ENCODE data around the gene CST9. TPM values are rescaled to one million over a fixed set of nuclear protein-coding genes. Genes with fewer than 3 reads are reported as not detected.

CST9 gene, protein sequence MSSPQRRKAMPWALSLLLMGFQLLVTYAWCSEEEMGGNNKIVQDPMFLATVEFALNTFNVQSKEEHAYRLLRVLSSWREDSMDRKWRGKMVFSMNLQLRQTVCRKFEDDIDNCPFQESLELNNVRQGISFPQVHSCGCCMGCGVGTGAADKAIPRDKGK
- not detected for total RNA-seq

DNA sequence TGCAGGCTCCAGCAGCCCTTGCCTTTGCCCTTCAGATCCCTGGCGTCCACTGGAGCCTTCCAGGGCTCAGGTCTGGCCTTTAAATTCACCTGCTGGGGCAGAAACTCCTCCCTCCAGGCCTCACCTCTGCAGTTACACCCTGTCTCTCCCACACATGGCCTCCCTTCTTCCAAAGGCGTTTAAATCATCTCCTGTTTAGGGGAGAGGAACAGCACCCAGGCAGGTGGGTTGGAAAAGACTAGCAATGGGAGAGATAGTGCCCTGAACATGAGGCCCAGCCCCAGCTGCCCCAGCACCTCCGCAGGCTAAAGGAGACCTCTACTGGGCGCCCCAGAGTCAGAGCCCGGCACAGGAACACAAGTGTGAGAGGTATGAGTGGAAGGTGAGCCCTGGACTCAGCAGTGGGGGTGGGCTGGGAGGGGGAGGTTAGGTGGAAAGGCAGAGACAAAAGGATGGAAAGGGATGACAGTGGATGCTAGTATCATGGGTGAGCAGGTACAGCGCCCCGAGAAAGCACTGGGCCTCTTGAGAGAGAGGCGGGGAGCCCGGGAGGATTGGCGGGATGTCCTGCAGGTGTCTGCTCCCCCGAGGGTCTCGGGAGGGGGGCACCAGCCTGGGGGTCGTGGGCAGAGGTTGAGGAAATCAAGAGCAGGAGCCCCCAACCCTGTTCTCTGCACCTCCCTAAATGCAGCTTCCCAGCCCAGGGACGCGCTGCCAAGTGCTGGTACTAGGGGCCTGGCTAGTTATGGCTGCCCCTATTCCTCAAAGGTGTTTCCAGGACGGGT lies at the start of gene CST9:
TSS of gene CST9 (minus strand) at position 51 of the 785 bp plus-strand sequence. CDS start 53 bp downstream, outside the sequence.
- H3K4me1 Mint-ChIP-seq (ENCODE audit: low read depth) = peaks cover 4% of the 10 kb centered on the region
- no peak within 1 kb of the TSS for H3K4me3 Mint-ChIP-seq
- peaks cover 11% of the 10 kb centered on the region for H3K27me3 Mint-ChIP-seq (ENCODE audit: low read depth)
- no peak within 1 kb of the TSS for H3K27ac Mint-ChIP-seq
- H3K9me3 Mint-ChIP-seq = no peaks in the 10 kb centered on the region
- no peaks in the 10 kb centered on the region for H3K36me3 Mint-ChIP-seq (ENCODE audit: insufficient read depth in 2 of 2)
- DNase-seq (no peak), ATAC-seq (replicated peaks in 1 of 2) (no peak)

DNA sequence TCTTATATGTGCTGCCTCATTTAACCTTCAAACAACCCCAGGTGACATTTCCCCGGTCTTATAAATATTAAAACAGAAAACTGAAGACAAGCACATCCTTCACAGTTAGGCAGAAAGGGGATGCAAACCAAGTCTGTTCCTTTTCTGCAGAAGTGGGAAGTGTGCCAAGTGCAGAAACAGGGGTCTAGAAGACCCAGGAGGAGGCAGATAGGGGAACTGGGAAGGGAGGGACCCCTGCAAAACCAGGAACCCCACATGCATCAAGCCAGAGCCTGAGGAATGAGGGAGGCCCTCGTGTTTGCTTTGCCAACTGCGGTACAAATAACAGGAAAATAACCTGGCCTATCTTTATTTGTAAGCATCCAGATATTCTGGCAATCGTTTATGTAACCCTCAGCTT lies 49.0 kb upstream of the CST9 start:
- ATAC-seq (replicated peaks in 1 of 2) = no peak

DNA sequence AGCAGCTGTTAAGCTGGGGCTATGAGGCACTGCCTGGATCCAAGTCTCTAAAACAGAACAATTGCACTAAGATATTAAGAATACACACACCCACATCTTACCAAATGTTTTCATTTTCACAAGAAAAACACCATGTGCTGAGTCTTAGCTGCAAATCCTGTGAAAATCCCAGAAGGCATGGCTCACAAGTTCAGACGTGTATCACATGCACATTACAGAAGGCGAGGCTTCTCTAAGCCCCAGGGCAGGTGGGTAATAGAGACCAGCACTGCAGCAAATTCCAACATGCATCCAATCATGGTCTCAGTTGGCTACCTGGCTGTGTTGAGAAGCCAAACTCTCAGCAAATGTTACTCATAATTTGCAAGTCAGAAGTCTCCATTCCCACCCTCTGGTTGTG lies 48.3 kb upstream of the CST9 start:
- DNase-seq (no peak), ATAC-seq (replicated peaks in 1 of 2) (no peak)
- Mint-ChIP-seq H3K27me3 (ENCODE audit: low read depth) (peaks cover 5% of the 10 kb centered on the region), H3K4me1 (ENCODE audit: low read depth) (no peaks in the 10 kb centered on the region), H3K4me3 (no peak overlapping the region), H3K36me3 (ENCODE audit: insufficient read depth in 2 of 2) (no peaks in the 10 kb centered on the region), H3K27ac (no peak overlapping the region), H3K9me3 (no peaks in the 10 kb centered on the region)

More for the DNA sequence above, 49.0 kb upstream of the CST9 start:
- H3K9me3 Mint-ChIP-seq = no peaks in the 10 kb centered on the region
- no peaks in the 10 kb centered on the region for H3K4me1 Mint-ChIP-seq (ENCODE audit: low read depth)
- DNase-seq = no peak
- peaks cover 5% of the 10 kb centered on the region for H3K27me3 Mint-ChIP-seq (ENCODE audit: low read depth)
- H3K4me3 Mint-ChIP-seq = no peak overlapping the region
- no peak overlapping the region for H3K27ac Mint-ChIP-seq
- no peaks in the 10 kb centered on the region for H3K36me3 Mint-ChIP-seq (ENCODE audit: insufficient read depth in 2 of 2)

DNA sequence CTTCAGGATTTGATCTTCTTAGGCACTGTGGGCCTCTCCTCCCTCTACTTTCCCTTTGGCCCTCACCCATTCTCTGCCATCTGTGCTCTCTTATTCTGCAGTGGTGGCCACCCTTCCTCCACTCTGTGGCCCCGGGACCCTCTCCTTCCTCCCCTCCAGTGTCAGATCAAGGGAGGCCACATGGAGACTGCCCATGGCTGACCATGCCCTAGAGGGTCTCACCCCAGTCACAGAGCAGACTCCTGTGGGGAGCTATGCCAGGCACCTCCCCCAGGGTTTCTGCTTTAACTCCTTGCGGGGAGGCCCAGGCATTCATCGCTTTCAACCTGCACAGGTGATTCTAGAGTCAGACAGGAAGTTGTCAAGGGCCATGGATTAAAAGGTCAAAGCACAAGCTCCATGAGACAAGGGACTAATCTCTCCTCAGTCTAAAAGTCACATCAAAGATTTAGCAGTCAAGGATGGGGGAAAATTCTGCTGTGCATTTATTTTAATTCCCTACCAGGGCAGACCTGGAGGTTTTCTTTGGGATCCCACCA lies 47.8 kb upstream of the CST9 start:
- Mint-ChIP-seq H3K9me3 (no peaks in the 10 kb centered on the region), H3K27me3 (ENCODE audit: low read depth) (peaks cover 5% of the 10 kb centered on the region), H3K36me3 (ENCODE audit: insufficient read depth in 2 of 2) (no peaks in the 10 kb centered on the region), H3K4me3 (no peak overlapping the region), H3K27ac (no peak overlapping the region), H3K4me1 (ENCODE audit: low read depth) (no peaks in the 10 kb centered on the region)
- ATAC-seq (replicated peaks in 1 of 2) (no peak), DNase-seq (no peak)

DNA sequence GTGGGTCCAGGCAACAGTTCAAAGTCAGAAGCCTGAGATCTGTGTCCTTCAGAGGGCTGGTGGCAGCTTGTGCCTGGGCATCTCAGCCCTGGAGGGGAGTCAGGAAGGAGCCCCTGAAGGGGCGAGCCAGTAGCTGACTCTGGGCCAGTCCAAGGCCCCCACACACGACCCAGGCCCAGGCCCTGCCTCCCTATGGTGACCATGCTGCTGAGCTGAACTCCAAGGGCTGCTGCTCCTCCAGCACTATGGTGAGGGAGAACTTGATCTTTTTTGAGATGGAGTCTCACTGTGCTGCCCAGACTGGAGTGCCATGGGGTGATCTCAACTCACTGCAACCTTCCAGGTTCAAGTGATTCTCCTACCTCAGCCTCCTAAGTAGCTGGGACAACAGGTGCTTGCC lies 47.2 kb upstream of the CST9 start:
- H3K27me3 Mint-ChIP-seq (ENCODE audit: low read depth) = peaks cover 5% of the 10 kb centered on the region
- H3K27ac Mint-ChIP-seq = no peak overlapping the region
- DNase-seq = no peak
- H3K9me3 Mint-ChIP-seq = no peaks in the 10 kb centered on the region
- H3K4me1 Mint-ChIP-seq (ENCODE audit: low read depth) = no peaks in the 10 kb centered on the region
- H3K36me3 Mint-ChIP-seq (ENCODE audit: insufficient read depth in 2 of 2) = no peaks in the 10 kb centered on the region
- no peak for ATAC-seq (replicated peaks in 1 of 2)
- H3K4me3 Mint-ChIP-seq = no peak overlapping the region

DNA sequence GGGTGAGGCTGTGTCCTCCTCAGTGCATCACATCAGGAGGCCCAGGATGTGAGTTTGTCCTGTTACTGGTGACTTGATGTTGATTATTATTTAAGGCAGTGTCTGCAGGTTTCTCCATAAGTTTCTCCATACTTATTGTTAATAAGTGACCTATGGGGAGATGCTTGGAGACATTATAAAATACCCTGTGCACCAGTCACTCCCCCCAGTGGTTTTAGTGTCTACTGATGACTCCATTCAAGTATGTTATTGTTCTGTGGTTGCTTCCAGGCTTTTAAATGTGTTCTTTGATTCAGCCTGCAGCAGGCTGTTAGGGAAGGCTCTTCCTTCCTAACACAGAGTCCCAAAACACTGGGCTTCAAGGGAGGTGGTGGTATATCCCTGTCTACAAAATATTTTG lies 46.7 kb upstream of the CST9 start:
- Mint-ChIP-seq H3K27me3 (ENCODE audit: low read depth) (peaks cover 5% of the 10 kb centered on the region), H3K4me3 (no peak overlapping the region), H3K36me3 (ENCODE audit: insufficient read depth in 2 of 2) (no peaks in the 10 kb centered on the region), H3K4me1 (ENCODE audit: low read depth) (no peaks in the 10 kb centered on the region), H3K9me3 (no peaks in the 10 kb centered on the region), H3K27ac (no peak overlapping the region)
- DNase-seq (no peak), ATAC-seq (replicated peaks in 1 of 2) (no peak)

DNA sequence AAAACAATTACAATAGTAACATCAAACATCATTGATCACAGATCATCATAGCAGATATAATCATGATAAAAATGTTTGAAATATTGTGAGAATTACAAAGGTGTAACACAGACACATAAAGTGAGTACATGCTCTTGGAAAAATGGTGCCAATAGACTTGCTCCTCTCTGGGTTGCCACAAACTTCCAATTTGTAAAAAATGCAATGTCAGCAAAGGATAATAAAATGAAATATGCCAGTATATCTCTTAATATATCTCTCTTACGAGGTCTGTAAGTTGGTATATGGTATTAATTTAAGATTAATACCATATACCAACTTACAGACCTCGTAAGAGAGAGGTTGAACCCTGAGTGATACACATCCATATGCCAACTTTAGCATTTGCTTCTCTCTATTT lies 45.4 kb upstream of the CST9 start:
- Mint-ChIP-seq H3K27me3 (ENCODE audit: low read depth) (peaks cover 5% of the 10 kb centered on the region), H3K9me3 (no peaks in the 10 kb centered on the region), H3K36me3 (ENCODE audit: insufficient read depth in 2 of 2) (no peaks in the 10 kb centered on the region), H3K4me3 (no peak overlapping the region), H3K27ac (no peak overlapping the region), H3K4me1 (ENCODE audit: low read depth) (no peaks in the 10 kb centered on the region)
- ATAC-seq (replicated peaks in 1 of 2) (no peak), DNase-seq (no peak)

DNA sequence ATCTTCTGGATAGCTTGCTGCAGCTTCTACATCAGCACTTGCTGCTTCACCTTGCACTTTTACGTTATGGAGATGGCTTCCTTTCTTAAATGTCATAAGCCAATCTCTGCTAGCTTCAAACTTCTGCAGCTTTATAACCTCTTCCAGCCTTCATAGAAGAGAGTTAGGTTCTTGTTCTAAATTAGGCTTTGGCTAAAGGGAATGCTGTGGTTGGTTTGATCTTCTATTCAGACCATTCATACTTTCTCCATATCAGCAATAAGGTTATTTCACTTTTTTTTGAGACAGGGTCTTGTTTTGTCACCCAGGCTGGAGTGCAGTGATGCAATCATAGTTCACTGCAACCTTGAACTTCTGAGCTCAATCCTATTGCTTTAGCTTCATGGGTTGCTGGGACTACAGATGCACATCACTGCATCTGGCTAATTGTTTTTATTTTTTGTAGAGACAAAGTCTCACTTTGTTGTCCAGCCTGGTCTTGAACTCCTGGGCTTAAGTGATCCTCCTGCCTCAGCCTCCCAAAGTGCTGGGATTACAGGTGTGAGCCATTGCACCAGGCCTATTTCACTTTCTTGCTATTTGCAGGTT lies 44.2 kb upstream of the CST9 start:
- ATAC-seq (replicated peaks in 1 of 2) (no peak), DNase-seq (no peak)
- Mint-ChIP-seq H3K36me3 (ENCODE audit: insufficient read depth in 2 of 2) (no peaks in the 10 kb centered on the region), H3K27ac (no peak overlapping the region), H3K27me3 (ENCODE audit: low read depth) (peaks cover 14% of the 10 kb centered on the region), H3K4me3 (no peak overlapping the region), H3K4me1 (ENCODE audit: low read depth) (no peaks in the 10 kb centered on the region), H3K9me3 (no peaks in the 10 kb centered on the region)

DNA sequence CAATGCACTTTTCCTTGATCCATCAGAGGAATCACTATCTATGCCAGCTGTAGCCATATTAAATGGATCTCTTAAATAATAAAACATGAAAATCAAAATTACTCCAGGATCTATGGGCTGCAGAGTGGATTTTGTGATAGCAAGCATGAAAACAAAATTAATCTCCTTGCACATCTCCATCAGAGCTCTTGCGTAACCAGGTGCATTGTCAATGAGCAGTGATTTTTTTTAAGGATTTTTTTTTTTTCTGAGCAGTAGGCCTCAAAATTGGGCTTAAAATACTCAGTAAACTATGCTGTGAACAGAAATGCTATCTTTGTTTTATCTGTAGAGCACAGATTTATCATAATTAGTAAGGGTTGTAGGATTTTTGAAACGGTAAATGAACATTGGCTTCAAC lies 43.5 kb upstream of the CST9 start:
- DNase-seq (no peak), ATAC-seq (replicated peaks in 1 of 2) (no peak)
- peaks cover 14% of the 10 kb centered on the region for H3K27me3 Mint-ChIP-seq (ENCODE audit: low read depth)
- no peak overlapping the region for H3K27ac Mint-ChIP-seq
- no peaks in the 10 kb centered on the region for H3K4me1 Mint-ChIP-seq (ENCODE audit: low read depth)
- no peaks in the 10 kb centered on the region for H3K36me3 Mint-ChIP-seq (ENCODE audit: insufficient read depth in 2 of 2)
- no peak overlapping the region for H3K4me3 Mint-ChIP-seq
- H3K9me3 Mint-ChIP-seq = no peaks in the 10 kb centered on the region

DNA sequence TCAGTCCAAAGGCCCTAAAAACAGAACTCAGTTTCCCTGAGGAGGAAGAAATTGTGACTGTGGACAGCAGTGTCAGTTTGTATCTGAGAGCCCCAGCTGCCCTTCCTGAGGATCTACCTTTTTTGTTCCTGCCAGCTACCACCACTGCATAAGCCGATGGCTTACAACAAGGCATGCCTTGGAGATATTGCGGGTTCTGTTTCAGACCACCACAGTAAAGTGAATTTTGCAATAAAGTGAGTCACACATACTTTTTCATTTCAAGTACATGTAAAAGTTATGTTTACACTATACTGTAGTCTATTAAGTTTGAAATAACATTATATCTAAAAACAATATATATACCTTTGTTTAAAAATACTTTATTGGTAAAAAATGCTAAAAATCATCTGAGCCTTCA lies 41.6 kb upstream of the CST9 start:
- Mint-ChIP-seq H3K27ac (no peak overlapping the region), H3K4me1 (ENCODE audit: low read depth) (peaks cover 5% of the 10 kb centered on the region), H3K36me3 (ENCODE audit: insufficient read depth in 2 of 2) (no peaks in the 10 kb centered on the region), H3K9me3 (no peaks in the 10 kb centered on the region), H3K27me3 (ENCODE audit: low read depth) (peaks cover 9% of the 10 kb centered on the region), H3K4me3 (no peak overlapping the region)
- no peak for DNase-seq
- no peak for ATAC-seq (replicated peaks in 1 of 2)

DNA sequence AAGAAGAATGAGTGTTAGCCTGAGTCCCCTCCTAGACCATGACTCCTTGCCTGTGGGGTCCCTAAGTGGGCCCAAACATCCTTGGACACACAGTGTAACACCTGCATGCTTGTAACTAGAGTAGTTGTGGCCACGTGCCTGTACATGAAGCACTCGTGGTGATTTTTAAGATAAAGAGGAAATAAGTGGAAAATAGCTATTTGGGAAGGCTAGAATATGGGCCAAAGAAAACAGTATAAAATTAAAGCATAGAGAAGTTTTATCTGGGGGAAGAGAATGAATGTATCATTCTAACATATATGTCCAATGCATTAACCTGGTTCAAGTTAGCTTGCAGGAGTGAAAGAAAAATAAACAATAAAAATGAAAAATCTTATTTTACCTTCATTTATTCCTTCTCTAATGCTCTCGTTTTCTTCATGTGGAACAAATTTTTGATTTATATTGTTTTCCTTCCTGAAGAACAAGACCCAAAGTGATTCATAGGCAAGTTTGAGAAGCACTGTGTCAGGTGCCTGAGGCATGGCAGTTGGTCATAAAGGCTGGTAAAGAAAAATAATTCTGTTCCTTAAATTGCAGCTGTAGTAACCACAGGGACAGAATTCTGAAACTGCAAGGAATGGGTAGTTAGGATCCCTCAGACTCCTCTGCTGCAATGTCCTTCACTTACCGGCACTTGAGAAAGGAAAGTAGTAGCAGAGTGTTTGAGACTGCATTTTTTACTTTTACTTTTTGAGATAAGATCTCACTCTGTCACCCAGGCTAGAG lies 40.6 kb upstream of the CST9 start:
- H3K27ac Mint-ChIP-seq = no peak overlapping the region
- H3K36me3 Mint-ChIP-seq (ENCODE audit: insufficient read depth in 2 of 2) = no peaks in the 10 kb centered on the region

DNA sequence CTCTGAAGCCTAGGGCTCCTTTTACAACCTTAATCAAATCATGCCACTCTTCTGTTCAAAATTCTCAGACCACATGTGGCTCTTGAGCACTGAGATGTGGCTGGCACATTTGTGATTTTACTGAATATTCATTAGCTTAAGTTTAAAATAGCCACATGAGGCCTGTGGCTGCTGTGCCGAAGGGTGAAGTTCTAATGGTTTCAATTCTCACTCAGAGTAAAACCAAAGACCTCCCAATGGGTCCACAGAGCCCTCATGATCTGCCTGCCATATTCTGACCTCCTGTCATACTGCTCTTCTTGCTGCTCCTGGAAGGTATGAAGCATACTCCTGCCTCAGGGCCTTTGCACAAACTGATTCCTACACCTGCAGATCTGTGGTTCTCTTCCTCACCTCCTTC lies 39.9 kb upstream of the CST9 start:
- Mint-ChIP-seq H3K36me3 (ENCODE audit: insufficient read depth in 2 of 2) (no peaks in the 10 kb centered on the region), H3K4me3 (no peak overlapping the region), H3K27ac (no peak overlapping the region), H3K9me3 (no peaks in the 10 kb centered on the region), H3K27me3 (ENCODE audit: low read depth) (peaks cover 9% of the 10 kb centered on the region), H3K4me1 (ENCODE audit: low read depth) (peaks cover 5% of the 10 kb centered on the region)
- DNase-seq (no peak), ATAC-seq (replicated peaks in 1 of 2) (no peak)

More for the DNA sequence above, 40.6 kb upstream of the CST9 start:
- Mint-ChIP-seq H3K4me3 (no peak overlapping the region), H3K4me1 (ENCODE audit: low read depth) (peaks cover 5% of the 10 kb centered on the region), H3K27me3 (ENCODE audit: low read depth) (peaks cover 9% of the 10 kb centered on the region), H3K9me3 (no peaks in the 10 kb centered on the region)
- ATAC-seq (replicated peaks in 1 of 2) = no peak
- no peak for DNase-seq

DNA sequence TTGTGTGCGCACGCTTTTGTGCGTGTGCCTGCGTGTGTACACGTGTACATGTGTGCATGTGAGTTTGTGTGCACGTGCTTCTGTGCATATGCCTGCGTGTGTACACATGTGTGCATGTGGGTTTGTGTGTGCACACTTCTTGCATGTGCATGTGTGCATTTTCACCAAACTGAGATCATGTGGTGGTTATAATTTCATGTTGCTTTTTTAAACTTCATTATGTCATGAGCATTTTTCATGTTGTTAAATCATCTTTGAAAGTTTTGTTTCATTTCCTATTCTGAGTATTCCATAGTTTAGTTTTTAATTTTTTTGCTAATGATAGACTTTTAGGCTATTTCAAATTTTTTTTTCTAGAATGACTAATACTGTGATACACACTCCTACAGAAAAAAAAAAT lies 38.4 kb upstream of the CST9 start:
- Mint-ChIP-seq H3K4me3 (no peak overlapping the region), H3K4me1 (ENCODE audit: low read depth) (peaks cover 5% of the 10 kb centered on the region), H3K27ac (no peak overlapping the region)

More for the DNA sequence above, 38.4 kb upstream of the CST9 start:
- Mint-ChIP-seq H3K36me3 (ENCODE audit: insufficient read depth in 2 of 2) (no peaks in the 10 kb centered on the region), H3K27me3 (ENCODE audit: low read depth) (peaks cover 13% of the 10 kb centered on the region), H3K9me3 (no peaks in the 10 kb centered on the region)
- no peak for DNase-seq
- no peak for ATAC-seq (replicated peaks in 1 of 2)
